Measurements from ENCODE around the gene N4BP2L2. TPM values are rescaled to one million over a fixed set of nuclear protein-coding genes. Genes with fewer than 3 reads are reported as not detected.

The N4BP2L2 gene
- total RNA-seq, 1 experiment from 2014 or later = 96.8 TPM

GRCh38 chr13:32408296-32409000 is 130.1 kb downstream of the N4BP2L2 start:
- no TSS peak for BruUV-seq (replicated peaks)
- Histone ChIP-seq H3K9me3 (ENCODE audit: low read depth, low read length, poor library complexity, severe bottlenecking) (no peaks in the 10 kb centered on the region), H3K4me1 (ENCODE audit: insufficient read depth, low read length, poor library complexity, severe bottlenecking) (no peaks in the 10 kb centered on the region), H3K4me3 (ENCODE audit: low read depth, low read length, poor library complexity, severe bottlenecking) (no peak overlapping the region), H3K27ac (ENCODE audit: low read depth, low read length, poor library complexity, severe bottlenecking) (no peak overlapping the region), H3K27me3 (replicated peaks; ENCODE audit: insufficient read depth, low read depth, low read length, poor library complexity) (no peaks in the 10 kb centered on the region), H3K36me3 (ENCODE audit: insufficient read depth, low read length, poor library complexity, severe bottlenecking) (no peaks in the 10 kb centered on the region)
- ChIA-PET POLR2A (ENCODE audit: low non-redundant PET) (no interaction called here), CTCF (no interaction called here)
- TF ChIP-seq CTCF (conservative IDR thresholded peaks at IDR 0.05; ENCODE audit: low read depth, low read length) (no peak), EZH2 (IDR thresholded peaks at IDR 0.05; ENCODE audit: borderline replicate concordance, low read depth, low read length, poor library complexity, severe bottlenecking) (no peak)
- DNase-seq (ENCODE audit: low spot score) = no peak
- intact Hi-C loops (cut with micrococcal nuclease; ENCODE audit: unreplicated experiment) = no loop called here

GRCh38 chr13:32407854-32408253 is 130.7 kb downstream of the N4BP2L2 start:
- no peaks in the 10 kb centered on the region for H3K36me3 ChIP-seq (ENCODE audit: insufficient read depth, low read length, poor library complexity, severe bottlenecking)
- intact Hi-C loops (cut with micrococcal nuclease; ENCODE audit: unreplicated experiment) = no loop called here
- H3K4me3 ChIP-seq (ENCODE audit: low read depth, low read length, poor library complexity, severe bottlenecking) = no peak overlapping the region
- DNase-seq (ENCODE audit: low spot score) = no peak
- H3K4me1 ChIP-seq (ENCODE audit: insufficient read depth, low read length, poor library complexity, severe bottlenecking) = no peaks in the 10 kb centered on the region
- TF ChIP-seq CTCF (conservative IDR thresholded peaks at IDR 0.05; ENCODE audit: low read depth, low read length) = no peak
- no peak for TF ChIP-seq EZH2 (IDR thresholded peaks at IDR 0.05; ENCODE audit: borderline replicate concordance, low read depth, low read length, poor library complexity, severe bottlenecking)
- no peaks in the 10 kb centered on the region for H3K9me3 ChIP-seq (ENCODE audit: low read depth, low read length, poor library complexity, severe bottlenecking)
- H3K27me3 ChIP-seq (replicated peaks; ENCODE audit: insufficient read depth, low read depth, low read length, poor library complexity) = no peaks in the 10 kb centered on the region
- H3K27ac ChIP-seq (ENCODE audit: low read depth, low read length, poor library complexity, severe bottlenecking) = no peak overlapping the region
- POLR2A ChIA-PET (ENCODE audit: low non-redundant PET) = no interaction called here
- BruUV-seq (replicated peaks) = no TSS peak
- CTCF ChIA-PET = no interaction called here

- no peaks in the 10 kb centered on the region for H3K4me1 ChIP-seq (ENCODE audit: insufficient read depth, low read length, poor library complexity, severe bottlenecking)
- no peak for TF ChIP-seq EZH2 (IDR thresholded peaks at IDR 0.05; ENCODE audit: borderline replicate concordance, low read depth, low read length, poor library complexity, severe bottlenecking)
- no peak for TF ChIP-seq CTCF (conservative IDR thresholded peaks at IDR 0.05; ENCODE audit: low read depth, low read length)
- peaks cover 12% of the 10 kb centered on the region for H3K36me3 ChIP-seq (ENCODE audit: insufficient read depth, low read length, poor library complexity, severe bottlenecking)
- ChIA-PET POLR2A (ENCODE audit: low non-redundant PET) (no interaction called here), CTCF (no interaction called here)
- BruUV-seq (replicated peaks) = no TSS peak
- no peak overlapping the region for H3K27ac ChIP-seq (ENCODE audit: low read depth, low read length, poor library complexity, severe bottlenecking)
- H3K4me3 ChIP-seq (ENCODE audit: low read depth, low read length, poor library complexity, severe bottlenecking) = no peak overlapping the region
- no peaks in the 10 kb centered on the region for H3K9me3 ChIP-seq (ENCODE audit: low read depth, low read length, poor library complexity, severe bottlenecking)
- no peaks in the 10 kb centered on the region for H3K27me3 ChIP-seq (replicated peaks; ENCODE audit: insufficient read depth, low read depth, low read length, poor library complexity)
- intact Hi-C loops (cut with micrococcal nuclease; ENCODE audit: unreplicated experiment) = no loop called here
- DNase-seq (ENCODE audit: low spot score) = no peak
Measured at GRCh38 chr13:32403108-32403507, 135.5 kb downstream of the N4BP2L2 start.

Measured in A673 (cell line).